ENCODE measurements around the gene TMTC2.

- no peak for TF ChIP-seq EZH2phosphoT487 (IDR thresholded peaks at IDR 0.05; ENCODE audit: insufficient read depth, low read depth)
- no peak for TF ChIP-seq EZH2 (IDR thresholded peaks at IDR 0.05; ENCODE audit: insufficient read depth, poor library complexity, severe bottlenecking)
Observed at GRCh38 chr12:82942521-82942920, 255.8 kb downstream of the TMTC2 start.

All from GM23248 (cell line).